Measurements from ENCODE around the gene GPR132.

Gene GPR132

GRCh38 chr14:105051182-105052109 lies 13.8 kb downstream of the GPR132 start:
- TF ChIP-seq, protein P1, sequence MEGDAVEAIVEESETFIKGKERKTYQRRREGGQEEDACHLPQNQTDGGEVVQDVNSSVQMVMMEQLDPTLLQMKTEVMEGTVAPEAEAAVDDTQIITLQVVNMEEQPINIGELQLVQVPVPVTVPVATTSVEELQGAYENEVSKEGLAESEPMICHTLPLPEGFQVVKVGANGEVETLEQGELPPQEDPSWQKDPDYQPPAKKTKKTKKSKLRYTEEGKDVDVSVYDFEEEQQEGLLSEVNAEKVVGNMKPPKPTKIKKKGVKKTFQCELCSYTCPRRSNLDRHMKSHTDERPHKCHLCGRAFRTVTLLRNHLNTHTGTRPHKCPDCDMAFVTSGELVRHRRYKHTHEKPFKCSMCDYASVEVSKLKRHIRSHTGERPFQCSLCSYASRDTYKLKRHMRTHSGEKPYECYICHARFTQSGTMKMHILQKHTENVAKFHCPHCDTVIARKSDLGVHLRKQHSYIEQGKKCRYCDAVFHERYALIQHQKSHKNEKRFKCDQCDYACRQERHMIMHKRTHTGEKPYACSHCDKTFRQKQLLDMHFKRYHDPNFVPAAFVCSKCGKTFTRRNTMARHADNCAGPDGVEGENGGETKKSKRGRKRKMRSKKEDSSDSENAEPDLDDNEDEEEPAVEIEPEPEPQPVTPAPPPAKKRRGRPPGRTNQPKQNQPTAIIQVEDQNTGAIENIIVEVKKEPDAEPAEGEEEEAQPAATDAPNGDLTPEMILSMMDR (IDR thresholded peaks at IDR 0.05; ENCODE audit: control extremely low read depth, extremely low read depth, low read depth, missing control alignments): no peak
- DNase-seq (ENCODE audit: extremely low spot score): no peak
- ChIA-PET POLR2A (no interaction called here), CTCF (no interaction called here)

- POLR2A ChIA-PET: no interaction called here
- TF ChIP-seq, protein P1 (IDR thresholded peaks at IDR 0.05; ENCODE audit: control extremely low read depth, extremely low read depth, low read depth, missing control alignments): no peak
- DNase-seq (ENCODE audit: extremely low spot score): no peak
- CTCF ChIA-PET: no interaction called here
Observed at GRCh38 chr14:105050551-105050897, 14.7 kb downstream of the GPR132 start.

GRCh38 chr14:105049753-105050550 lies 15.3 kb downstream of the GPR132 start:
- POLR2A ChIA-PET: no interaction called here
- CTCF ChIA-PET: no interaction called here
- DNase-seq (ENCODE audit: extremely low spot score): no peak
- TF ChIP-seq, protein P1 (IDR thresholded peaks at IDR 0.05; ENCODE audit: control extremely low read depth, extremely low read depth, low read depth, missing control alignments): no peak

DNA sequence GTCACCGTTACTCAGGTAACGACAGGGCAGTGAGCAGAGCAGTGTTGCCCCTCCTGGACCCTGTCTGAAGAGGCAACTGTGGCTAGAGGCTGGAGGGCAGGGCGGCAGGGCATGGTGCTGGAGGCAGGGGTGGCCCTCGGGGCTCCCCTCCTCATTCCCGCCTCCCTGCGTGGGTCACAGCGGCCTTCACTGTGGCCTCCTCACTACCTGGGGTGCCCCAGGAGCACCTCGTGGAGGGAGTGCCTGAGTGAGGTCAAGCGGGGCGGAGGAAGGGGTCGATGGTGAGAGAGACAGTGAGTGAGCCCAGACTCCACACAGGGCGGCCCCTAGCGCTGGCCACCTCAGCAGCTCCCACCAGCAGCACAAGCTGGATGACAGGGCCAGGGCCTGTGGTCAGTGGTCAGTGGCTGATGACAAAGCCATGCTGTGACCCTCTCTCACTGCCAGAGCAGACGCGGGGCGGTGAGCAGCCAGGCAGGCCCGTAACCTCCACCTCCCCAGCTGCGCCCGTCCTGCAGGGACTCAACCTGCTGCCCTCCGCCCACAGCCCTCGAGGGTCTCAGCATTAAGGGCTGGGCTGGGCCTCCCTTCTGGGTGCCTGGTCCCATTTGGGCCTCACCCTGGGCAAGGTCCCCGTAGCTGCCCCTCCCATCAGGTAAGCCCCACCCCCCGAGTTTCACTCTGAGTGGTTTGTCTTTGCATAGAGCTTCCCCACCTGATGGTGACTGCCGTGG lies 17.8 kb downstream of the GPR132 start:
- TF ChIP-seq, protein P1 (IDR thresholded peaks at IDR 0.05; ENCODE audit: control extremely low read depth, extremely low read depth, low read depth, missing control alignments): no peak
- POLR2A ChIA-PET: no interaction called here
- CTCF ChIA-PET: interaction anchor here (0.8 to 12.9 kb wide), 6 partner anchors 12 to 73 kb away, joined by 3 to 177 read pairs (median 39); partner anchors contain the start of genes CDCA4, CLBA1 and GPR132
- peak; percentile 57 for DNase-seq (ENCODE audit: extremely low spot score)

- ChIA-PET POLR2A (interaction anchor here (0.9 kb wide), 1 partner anchor 11 kb away, joined by 5 read pairs; no protein-coding TSS in a partner anchor), CTCF (interaction anchor here (0.8 to 12.9 kb wide), 20 partner anchors 11 to 152 kb away, joined by 3 to 177 read pairs (median 14); partner anchors contain the start of genes CDCA4, CLBA1 and GPR132)
- peak; percentile 13 for DNase-seq (ENCODE audit: extremely low spot score)
- TF ChIP-seq, protein P1 (IDR thresholded peaks at IDR 0.05; ENCODE audit: control extremely low read depth, extremely low read depth, low read depth, missing control alignments): no peak
Observed at GRCh38 chr14:105046891-105047282, 18.3 kb downstream of the GPR132 start.

Measured in GM10248 (cell line).